ENCODE results near the gene FILIP1L.
"Not testable (repeated sequence)": the region's sequence is repeated elsewhere in the genome, so short reads cannot be mapped to it uniquely, and the experiment has no call there.

FILIP1L gene

DNA sequence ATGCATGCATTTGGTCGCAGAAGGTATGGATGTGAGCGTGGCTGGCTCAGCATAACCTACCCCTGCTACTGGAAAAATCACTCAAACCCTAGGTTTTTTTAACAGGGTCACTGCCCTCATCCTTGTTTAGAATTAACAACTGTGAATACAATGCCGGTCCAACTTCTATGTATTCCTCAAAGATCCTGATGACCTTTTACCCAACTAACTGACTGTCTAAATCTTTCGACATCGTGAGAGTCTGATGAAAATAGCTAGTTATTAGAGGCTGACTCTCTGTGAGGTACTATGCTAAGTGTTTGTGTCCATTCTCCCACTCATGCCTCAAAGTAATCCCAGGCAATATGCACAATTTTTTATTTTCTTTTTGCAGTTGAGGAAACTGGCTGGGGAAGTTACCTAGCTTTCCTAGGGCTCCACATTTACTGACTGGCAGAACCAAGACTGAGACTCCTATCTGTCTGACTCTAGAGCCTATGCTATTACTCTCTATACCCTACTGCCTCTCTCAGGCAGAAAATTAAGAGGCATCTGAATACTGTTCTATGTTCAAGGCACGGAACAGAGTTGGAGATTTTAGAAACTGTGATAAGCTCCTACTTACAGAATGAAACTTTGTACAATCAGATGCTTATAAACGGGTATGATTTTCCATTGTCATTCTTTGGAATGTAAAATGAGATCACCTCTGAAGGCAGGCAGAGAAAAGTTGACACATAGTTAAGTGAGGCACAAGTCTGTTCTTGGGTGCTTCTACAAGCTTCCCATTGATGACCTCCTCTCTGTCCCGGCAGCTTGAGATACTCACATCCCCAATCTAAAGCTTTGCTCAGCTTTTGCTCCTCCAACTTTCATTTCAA lies 56.4 kb downstream of the FILIP1L start:
- in situ Hi-C loops (cut with MboI; ENCODE audit: low sequenced_read_pairs, unreplicated experiment): no loop called here

DNA sequence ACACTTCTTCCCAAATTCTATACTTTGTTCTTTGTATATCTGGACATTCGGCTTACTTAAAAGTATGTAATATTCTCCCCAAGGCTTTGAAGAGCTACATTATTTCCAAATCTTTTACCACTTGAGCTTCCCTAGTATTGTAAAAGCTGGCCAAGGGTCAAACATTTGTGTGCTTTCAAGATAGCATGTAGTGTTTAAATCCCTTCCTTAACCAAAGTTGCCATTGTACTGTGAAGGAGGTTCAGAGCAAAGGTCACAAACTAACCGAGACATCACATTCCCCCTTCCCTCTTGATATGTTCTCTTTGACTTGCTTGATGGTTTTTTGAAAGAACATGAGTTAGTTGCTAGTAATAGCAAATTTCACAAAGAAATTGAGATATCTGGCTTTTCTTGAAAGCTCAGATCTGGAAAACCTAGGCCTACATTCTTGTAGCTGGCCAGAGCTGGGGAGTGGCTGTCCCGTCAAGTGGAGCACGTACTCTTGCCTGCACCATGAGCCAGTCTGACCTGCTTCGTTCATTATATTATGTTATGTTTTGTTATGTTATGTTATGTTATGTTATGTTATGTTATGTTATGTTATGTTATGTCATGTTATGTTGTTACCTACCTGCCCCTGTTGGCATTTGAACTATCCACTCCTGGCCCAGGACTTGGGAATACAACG lies 60.2 kb downstream of the FILIP1L start:
- no peak for DNase-seq (ENCODE audit: low spot score)
- in situ Hi-C loops (cut with MboI; ENCODE audit: low sequenced_read_pairs, unreplicated experiment): no loop called here
- TF ChIP-seq, protein P1, sequence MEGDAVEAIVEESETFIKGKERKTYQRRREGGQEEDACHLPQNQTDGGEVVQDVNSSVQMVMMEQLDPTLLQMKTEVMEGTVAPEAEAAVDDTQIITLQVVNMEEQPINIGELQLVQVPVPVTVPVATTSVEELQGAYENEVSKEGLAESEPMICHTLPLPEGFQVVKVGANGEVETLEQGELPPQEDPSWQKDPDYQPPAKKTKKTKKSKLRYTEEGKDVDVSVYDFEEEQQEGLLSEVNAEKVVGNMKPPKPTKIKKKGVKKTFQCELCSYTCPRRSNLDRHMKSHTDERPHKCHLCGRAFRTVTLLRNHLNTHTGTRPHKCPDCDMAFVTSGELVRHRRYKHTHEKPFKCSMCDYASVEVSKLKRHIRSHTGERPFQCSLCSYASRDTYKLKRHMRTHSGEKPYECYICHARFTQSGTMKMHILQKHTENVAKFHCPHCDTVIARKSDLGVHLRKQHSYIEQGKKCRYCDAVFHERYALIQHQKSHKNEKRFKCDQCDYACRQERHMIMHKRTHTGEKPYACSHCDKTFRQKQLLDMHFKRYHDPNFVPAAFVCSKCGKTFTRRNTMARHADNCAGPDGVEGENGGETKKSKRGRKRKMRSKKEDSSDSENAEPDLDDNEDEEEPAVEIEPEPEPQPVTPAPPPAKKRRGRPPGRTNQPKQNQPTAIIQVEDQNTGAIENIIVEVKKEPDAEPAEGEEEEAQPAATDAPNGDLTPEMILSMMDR (IDR thresholded peaks at IDR 0.05; ENCODE audit: borderline replicate concordance, control extremely low read depth, extremely low read depth, insufficient read depth, missing control alignments): no peak

More for the DNA sequence above, 56.4 kb downstream of the FILIP1L start:
- no peak for DNase-seq (ENCODE audit: low spot score)
- TF ChIP-seq, protein P1 (IDR thresholded peaks at IDR 0.05; ENCODE audit: borderline replicate concordance, control extremely low read depth, extremely low read depth, insufficient read depth, missing control alignments): peak; percentile 0

GRCh38 chr3:100051513-100051912 lies 62.8 kb downstream of the FILIP1L start:
- in situ Hi-C loops (cut with MboI; ENCODE audit: low sequenced_read_pairs, unreplicated experiment); DNase-seq (ENCODE audit: low spot score): not testable (repeated sequence)

DNA sequence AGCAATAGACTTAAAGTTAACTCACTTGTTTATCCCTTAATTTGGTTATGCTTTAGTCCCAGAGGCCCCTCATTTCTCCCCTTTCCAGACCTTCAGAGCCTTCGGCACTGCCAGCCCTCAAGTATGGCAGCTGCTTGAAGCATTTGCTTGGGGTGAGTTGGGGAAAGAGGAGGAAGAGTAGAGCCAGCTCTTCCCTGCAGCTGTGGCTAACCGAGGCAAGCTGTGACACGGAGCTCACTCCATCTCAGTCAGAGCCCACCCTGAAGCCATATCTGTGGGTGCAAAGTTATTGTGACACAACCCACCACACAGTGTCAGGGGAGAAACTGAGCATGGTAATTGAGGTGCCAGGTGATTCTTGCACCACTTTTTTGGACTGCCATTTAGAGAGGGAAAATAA lies 66.1 kb downstream of the FILIP1L start:
- TF ChIP-seq, protein P1 (IDR thresholded peaks at IDR 0.05; ENCODE audit: borderline replicate concordance, control extremely low read depth, extremely low read depth, insufficient read depth, missing control alignments): no peak
- DNase-seq (ENCODE audit: low spot score): no peak
- in situ Hi-C loops (cut with MboI; ENCODE audit: low sequenced_read_pairs, unreplicated experiment): loop anchor here (10.0 kb wide), 1 partner anchor 183 kb away; no protein-coding TSS in a partner anchor

- in situ Hi-C loops (cut with MboI; ENCODE audit: low sequenced_read_pairs, unreplicated experiment): loop anchor here (10.0 kb wide), 1 partner anchor 183 kb away; no protein-coding TSS in a partner anchor
- TF ChIP-seq, protein P1 (IDR thresholded peaks at IDR 0.05; ENCODE audit: borderline replicate concordance, control extremely low read depth, extremely low read depth, insufficient read depth, missing control alignments): no peak
- peak; percentile 33 for DNase-seq (ENCODE audit: low spot score)
Observed at GRCh38 chr3:100047455-100048141, 66.7 kb downstream of the FILIP1L start.

DNA sequence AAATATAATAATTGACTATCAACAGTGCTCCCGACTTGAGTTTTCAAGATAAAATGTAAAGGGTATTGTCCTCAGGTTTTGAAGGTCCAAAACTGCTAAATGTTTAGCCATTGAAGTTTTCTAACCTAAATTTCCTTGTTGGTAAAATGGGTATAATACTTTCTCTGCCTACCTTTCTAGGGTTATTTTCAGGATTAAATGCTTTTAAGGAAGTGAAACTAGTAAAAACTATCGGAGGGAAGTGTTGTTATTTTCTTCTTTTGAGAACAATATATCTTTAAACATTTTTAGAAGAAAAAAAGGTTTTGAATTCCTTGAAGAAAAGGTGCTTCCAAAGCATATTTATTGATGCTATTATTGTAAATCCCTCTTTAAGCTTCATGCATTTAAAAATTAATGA lies 67.3 kb downstream of the FILIP1L start:
- no peak for DNase-seq (ENCODE audit: low spot score)
- in situ Hi-C loops (cut with MboI; ENCODE audit: low sequenced_read_pairs, unreplicated experiment): loop anchor here (10.0 kb wide), 1 partner anchor 182 kb away; no protein-coding TSS in a partner anchor
- TF ChIP-seq, protein P1 (IDR thresholded peaks at IDR 0.05; ENCODE audit: borderline replicate concordance, control extremely low read depth, extremely low read depth, insufficient read depth, missing control alignments): no peak
